GM19438 (cell line): Measurements from ENCODE around the gene IDH3G.

Experiments used
- ATAC-seq: cut with Tn5 transposase; IDR thresholded peaks from one replicate; pipeline ENCODE4 v1.9.1; 2021; ENCODE audit warnings: low read depth; ENCODE audit not compliant: unreplicated experiment

The IDH3G gene

DNA sequence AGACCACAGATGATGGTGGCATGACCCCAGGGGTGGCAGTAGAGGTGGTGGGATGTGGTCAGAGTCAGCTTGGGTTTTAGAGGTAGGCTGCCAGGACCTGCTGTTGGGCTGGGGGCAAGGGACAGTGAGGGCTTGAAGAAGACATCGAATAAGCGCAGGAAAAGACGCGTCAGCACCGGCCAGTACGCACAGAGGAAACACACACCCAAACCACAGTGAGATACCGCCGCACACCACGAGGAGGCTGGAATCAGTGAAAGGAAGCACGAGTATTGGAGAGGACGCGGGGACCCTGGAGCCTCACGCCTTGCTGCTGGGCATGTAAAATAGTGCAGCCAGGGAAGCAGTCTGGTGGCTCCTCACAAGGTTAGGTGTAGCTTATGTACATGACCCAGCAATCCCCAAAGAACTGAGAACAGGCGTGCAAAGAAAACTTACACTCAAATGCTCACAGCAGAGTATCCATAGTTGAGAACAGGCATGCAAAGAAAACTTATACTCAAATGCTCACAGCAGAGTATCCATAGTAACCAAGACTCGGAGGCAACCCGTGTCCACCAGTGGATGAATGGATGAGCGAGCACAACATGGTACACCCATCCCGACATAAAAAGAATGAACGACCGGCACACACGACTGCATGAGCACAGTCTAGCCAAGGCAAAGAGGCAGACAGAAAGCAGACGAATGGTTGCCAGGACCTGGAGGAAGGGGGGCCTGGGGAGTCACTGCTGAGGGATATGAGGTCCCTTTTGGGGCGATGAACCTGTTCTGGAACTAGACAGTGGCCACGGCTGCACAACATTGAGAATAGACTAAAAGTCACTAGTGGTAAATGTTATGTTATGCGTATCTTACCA is 22.9 kb upstream of the IDH3G start:
- ATAC-seq = no peak

DNA sequence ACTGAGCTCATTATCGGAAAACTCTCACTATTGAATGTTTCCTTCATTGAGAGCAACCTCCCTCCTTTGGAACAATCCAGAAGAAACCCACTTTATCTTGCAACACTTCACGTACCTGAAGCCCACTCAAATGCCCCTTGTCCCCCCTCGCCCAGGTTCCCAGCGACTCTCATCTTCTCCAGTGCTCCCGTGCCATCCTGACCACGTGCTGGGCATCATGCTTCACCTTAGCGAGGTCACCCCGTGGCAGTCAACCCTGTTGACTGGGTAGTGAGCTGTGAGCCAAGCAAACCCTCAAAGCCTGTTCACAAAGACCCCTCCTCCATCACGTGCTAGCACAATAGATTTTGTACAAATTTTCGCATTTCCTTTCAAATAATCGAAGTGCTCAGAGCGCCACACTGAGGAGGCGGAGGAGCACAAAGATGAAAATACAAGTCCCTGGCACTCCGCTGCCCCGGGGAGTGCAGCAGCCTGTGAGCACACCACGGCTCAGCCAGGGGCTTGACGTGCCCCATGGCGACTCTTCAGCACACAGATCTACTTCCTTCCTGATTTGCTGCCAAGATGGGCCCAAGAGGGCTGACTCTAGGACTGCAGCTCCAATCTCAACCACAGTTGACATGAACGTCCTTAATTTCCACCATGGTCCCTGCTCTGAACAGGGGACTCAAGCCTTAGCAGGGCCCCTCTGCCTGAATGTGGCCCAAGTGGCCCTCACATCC is 20.6 kb upstream of the IDH3G start:
- ATAC-seq = no peak

GRCh38 chrX:153813161-153813560 is 19.0 kb upstream of the IDH3G start:
- no peak for ATAC-seq

DNA sequence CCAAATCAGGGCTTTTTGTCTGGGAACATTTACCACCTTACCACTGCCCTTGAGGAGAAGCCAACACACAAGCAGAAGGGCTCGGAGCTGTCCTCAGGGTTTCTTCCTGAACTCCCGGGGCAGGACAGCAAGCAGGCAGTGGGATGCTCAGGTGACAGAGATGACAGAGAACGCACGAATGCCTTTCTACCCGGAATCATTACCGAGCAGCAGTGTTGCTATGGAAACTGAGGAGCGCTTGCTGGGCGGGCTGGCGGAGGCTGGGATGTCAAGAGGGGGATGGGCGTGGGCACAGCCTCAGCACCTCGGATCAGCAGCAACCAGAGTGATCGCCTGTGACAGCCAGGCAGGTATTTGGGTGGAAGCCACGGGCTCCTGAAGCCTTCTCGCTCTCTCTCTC is 18.0 kb upstream of the IDH3G start:
- ATAC-seq = no peak

- ATAC-seq = no peak
Measured at GRCh38 chrX:153807976-153808375, 13.8 kb upstream of the IDH3G start.

- ATAC-seq = no peak
Measured at GRCh38 chrX:153806999-153807575, 12.9 kb upstream of the IDH3G start.

DNA sequence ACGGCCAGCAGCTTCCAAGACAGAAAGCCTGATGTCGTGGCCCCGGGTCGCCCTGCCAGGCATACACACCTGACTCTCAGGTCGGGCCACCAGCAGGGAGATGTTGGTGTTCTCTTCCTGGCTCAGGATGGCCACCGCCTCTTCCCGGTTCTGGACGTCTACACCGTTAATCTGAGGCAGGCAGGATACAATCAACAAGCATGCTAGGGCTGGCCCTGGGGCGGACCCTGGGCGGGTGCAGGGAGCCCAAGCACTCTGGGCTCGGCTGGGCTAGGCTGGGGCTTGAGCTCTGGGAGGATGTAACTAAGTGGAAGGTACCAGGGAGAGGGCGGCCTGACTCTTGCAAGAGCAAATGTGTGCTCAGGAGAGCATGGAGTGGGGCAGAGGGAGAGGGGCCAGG is 11.3 kb upstream of the IDH3G start:
- ATAC-seq = no peak

DNA sequence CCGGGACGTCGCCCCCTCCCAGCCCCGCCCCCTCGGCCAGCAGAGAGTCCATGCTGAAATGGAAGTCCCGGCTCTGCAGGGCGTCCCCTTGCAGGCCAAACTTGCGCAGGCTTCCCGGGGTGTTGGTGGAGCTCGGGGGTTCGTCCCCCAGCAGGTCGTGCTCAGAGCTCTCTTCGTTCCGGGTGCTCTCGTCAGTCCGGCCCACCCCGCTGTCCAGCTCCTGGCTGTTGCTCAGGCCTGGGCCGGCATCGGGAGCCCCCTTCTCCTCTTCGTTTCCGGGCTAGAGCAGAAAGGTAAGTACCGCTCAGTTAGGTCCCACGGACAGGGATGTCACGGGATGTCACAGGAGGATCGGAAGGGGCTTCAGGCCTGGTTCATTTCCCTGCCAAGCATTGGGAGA is 10.4 kb upstream of the IDH3G start:
- ATAC-seq = no peak

- no peak for ATAC-seq
Measured at GRCh38 chrX:153804100-153804595, 10.0 kb upstream of the IDH3G start.

- ATAC-seq = no peak
Measured at GRCh38 chrX:153803211-153804099, 9.3 kb upstream of the IDH3G start.

DNA sequence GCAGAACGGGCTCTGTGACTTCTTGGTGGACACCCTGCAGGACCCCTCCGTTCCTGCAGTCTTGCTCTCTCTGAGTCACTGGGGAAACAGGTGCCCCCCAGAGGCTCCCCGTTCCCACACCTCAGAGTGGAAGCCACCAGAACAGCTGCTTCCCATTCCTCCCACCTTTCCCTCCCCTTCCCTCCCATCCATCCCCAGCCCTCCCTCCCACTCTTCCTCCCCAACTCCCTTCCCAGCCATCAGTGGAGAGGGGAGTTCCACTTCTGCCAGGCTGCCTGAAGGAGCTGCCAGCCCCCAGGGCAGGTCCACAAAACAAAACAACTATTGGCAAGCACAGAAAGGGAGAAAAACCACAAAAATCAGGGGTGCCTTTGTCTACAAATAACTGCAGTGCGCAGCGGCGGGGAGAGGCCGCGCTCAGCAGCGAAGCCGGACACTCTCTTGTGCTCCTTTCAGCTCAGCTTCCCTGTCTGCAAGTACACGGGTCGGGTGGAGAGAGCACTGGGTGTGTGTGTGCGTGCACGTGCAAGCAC is 8.4 kb upstream of the IDH3G start:
- no peak for ATAC-seq

- no peak for ATAC-seq
Measured at GRCh38 chrX:153801669-153802068, 7.5 kb upstream of the IDH3G start.

DNA sequence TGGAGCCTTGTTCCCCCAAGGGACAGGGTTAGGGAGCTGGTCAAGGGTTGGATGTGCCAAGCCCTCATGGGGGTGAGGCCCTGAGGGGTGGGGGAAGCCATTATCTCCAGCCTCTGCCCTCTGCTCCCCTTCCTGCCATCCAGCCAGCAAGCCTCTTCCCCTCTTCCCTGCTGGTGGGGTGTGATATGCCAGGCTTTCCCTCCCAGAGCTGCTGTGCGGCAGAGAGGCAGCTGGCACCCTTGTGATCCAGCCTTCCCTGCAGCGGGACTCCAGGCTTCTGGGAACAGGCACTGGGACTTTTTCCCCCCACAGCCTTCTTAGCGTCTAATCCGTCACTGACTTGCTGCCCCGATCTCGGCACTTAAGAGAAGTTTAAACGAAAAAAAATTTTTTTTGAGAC is 6.6 kb upstream of the IDH3G start:
- ATAC-seq = no peak

DNA sequence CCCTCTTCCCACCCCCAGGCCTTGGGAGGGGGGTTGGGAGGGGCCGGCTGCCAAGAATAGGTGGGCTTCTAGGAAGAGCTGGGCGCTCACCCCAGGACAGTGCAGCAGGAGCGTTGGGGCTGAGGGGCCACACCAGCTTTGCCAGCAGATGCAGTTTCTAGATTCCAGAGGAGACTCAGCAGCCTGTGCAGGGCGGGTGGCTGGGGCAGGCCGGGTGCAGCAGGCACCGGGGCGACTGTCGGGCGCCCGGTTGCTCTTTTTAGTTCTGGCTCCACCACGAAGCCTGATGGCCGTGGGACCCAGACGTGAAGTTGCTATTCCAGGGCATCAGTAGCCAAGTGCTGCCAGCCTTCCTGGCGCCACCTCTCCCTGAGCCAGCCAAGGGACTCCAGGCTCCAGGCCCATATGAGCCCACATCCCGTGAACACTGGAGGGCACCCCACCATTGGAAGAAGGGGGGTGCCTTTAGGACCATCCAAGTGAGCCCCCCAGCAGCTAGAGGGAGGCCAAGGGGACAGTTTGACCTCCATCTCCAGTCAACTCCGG is 6.1 kb upstream of the IDH3G start:
- ATAC-seq = no peak

DNA sequence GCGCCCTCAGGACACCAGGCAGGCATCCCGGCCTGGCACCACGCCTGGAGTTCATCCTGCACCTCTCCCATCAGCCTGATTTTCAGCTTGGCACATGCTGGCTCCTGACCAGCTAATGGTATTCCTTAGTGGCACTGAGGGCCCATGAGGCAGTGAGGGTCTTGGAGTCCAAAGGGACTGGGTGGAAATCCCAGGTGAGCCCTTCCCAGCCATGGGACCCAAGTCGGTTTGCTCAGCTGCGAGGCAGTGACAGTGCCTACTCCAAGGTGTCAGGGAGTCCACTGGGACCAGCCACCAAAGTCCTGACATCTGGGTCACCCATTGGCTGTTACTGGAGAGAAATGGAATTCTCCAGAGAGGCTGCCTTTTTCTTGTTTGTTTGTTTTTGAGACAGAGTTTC is 5.2 kb upstream of the IDH3G start:
- ATAC-seq = no peak

DNA sequence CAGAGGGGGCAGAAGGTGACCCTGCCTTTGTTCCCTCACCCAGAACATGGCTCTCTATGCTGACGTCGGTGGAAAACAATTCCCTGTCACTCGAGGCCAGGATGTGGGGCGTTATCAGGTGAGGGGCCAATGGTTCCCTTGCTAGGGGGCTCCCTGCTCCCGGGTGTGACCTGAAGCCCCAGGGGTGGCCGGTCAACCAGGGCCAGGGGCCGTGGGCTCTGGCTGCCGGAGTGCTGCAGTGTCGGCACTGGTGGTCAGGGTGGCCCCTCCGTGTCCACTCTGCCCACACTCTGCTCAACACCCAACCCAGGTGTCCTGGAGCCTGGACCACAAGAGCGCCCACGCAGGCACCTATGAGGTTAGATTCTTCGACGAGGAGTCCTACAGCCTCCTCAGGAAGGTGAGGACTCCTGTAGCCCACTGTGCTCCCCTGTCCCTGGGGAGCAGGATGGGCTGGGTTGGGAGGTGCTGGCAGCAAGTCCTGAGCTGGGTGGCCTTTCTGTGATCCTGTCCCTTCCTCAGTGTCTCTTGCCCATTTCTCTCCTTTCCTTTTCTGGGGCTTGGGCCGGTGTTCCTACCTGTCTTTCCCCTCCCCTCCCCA is 3.3 kb upstream of the IDH3G start:
- ATAC-seq = no peak

- no peak for ATAC-seq
Measured at GRCh38 chrX:153794897-153795816, 982 bp upstream of the IDH3G start.

GRCh38 chrX:153793291-153793690 is 884 bp downstream of the IDH3G start:
- no peak for ATAC-seq

DNA sequence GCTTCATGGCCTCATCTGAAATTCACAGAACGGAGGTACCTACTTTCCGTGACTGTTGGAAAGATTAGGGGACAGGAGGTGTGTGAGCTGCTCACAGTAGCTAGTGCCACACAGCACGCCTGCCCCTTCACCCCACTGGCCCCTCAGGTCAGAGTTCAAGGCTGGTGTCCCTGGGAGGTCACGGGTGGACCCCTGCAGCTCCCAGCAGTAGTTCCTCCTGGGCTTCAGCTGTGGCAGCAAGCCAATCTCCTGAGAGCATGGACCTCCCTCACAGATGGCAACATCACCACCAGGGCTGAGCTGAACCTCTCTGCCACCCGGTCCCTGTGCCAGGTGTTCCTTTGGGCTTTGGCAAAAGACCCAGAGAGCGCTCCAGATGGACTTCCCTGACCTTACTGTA is 1.8 kb downstream of the IDH3G start:
- no peak for ATAC-seq
